ENCODE data around the gene SNUPN. TPM values are rescaled to one million over a fixed set of nuclear protein-coding genes. Genes with fewer than 3 reads are reported as not detected.

The SNUPN gene
- total RNA-seq, 1 donor from 2014 or later, result 23.2 TPM

DNA sequence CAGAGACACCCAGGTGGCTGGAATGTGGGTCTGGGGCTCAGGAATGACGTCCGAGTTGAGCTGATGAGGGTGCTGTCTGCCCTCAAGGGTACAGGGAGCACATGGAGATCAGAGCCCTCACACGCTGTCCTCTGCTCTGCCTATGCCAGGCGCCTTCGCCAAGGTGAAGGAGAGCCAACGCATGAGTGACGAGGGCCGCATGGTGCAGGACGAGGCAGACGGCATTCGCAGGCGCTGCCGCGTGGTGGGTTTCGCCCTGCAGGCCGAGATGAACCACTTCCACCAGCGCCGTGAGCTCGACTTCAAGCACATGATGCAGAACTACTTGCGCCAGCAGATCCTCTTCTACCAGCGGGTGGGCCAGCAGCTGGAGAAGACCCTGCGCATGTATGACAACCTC, 31.3 kb upstream of the SNUPN start:
- Mint-ChIP-seq H3K9me3 (no peaks in the 10 kb centered on the region), H3K27ac (no peak overlapping the region), H3K27me3 (no peaks in the 10 kb centered on the region), H3K4me1 (ENCODE audit: unreplicated experiment) (peaks cover 37% of the 10 kb centered on the region), H3K36me3 (peaks cover 10% of the 10 kb centered on the region), H3K4me3 (no peak overlapping the region)
- TF ChIP-seq CTCF (conservative IDR thresholded peaks at IDR 0.05), result no peak
- no peak for DNase-seq (ENCODE audit: extremely low spot score, unreplicated experiment)

DNA sequence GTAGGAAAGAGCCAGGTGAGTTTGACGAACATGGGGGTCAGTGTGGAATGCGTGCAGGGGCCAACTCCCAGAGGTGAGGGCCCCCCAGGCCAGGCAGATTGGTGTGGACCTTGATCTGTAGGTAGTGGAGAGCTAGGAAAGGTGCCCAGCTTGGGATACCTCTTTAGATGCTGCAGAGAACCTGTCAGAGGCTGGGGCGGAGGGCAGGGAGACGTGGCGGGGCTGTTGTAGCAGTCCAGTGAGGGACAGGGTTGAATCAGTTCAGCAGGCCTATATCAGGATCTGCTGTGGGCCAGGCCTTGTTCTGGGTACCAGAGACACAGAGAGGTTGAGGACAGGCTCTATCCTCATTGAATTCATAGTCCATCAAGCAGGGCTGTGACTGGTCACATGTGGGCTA, 30.8 kb upstream of the SNUPN start:
- H3K27ac Mint-ChIP-seq, result no peak overlapping the region
- peaks cover 41% of the 10 kb centered on the region for H3K4me1 Mint-ChIP-seq (ENCODE audit: unreplicated experiment)
- no peaks in the 10 kb centered on the region for H3K27me3 Mint-ChIP-seq
- DNase-seq (ENCODE audit: extremely low spot score, unreplicated experiment), result no peak
- no peaks in the 10 kb centered on the region for H3K9me3 Mint-ChIP-seq
- H3K4me3 Mint-ChIP-seq, result peak overlapping the region; percentile 2
- no peak for TF ChIP-seq CTCF (conservative IDR thresholded peaks at IDR 0.05)
- H3K36me3 Mint-ChIP-seq, result peaks cover 11% of the 10 kb centered on the region

DNA sequence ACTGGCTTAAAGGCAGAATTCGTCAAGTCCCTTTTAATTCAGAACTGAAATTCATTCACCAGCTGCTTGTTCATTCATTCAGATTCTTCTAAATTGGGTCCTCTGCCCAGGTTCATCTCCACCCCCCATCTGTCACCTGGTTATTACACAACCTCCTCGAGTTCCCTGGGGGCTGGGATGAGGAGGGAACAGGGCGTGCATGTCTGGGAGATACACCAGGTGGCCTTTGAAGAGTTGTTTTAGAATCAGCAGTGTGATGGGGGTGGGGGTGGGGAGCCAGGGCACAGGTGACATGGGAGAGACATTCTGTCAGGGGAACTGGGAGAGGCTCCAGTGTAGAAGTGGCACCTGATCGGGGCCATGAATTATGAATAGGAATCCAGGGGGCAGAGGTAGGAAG, 30.4 kb upstream of the SNUPN start:
- Mint-ChIP-seq H3K4me3 (peak overlapping the region; percentile 2), H3K9me3 (no peaks in the 10 kb centered on the region), H3K4me1 (ENCODE audit: unreplicated experiment) (peaks cover 45% of the 10 kb centered on the region), H3K36me3 (peaks cover 15% of the 10 kb centered on the region), H3K27me3 (no peaks in the 10 kb centered on the region), H3K27ac (no peak overlapping the region)
- no peak for TF ChIP-seq CTCF (conservative IDR thresholded peaks at IDR 0.05)
- no peak for DNase-seq (ENCODE audit: extremely low spot score, unreplicated experiment)

- TF ChIP-seq CTCF (conservative IDR thresholded peaks at IDR 0.05), result no peak
- Mint-ChIP-seq H3K27ac (no peak overlapping the region), H3K4me3 (no peak overlapping the region), H3K36me3 (peaks cover 23% of the 10 kb centered on the region), H3K4me1 (ENCODE audit: unreplicated experiment) (peaks cover 61% of the 10 kb centered on the region), H3K9me3 (no peaks in the 10 kb centered on the region), H3K27me3 (no peaks in the 10 kb centered on the region)
- DNase-seq (ENCODE audit: extremely low spot score, unreplicated experiment), result no peak
Observed at GRCh38 chr15:75654201-75654907, 28.8 kb upstream of the SNUPN start.

- DNase-seq (ENCODE audit: extremely low spot score, unreplicated experiment), result no peak
- H3K36me3 Mint-ChIP-seq, result peaks cover 28% of the 10 kb centered on the region
- TF ChIP-seq CTCF (conservative IDR thresholded peaks at IDR 0.05), result no peak
- H3K4me1 Mint-ChIP-seq (ENCODE audit: unreplicated experiment), result peaks cover 70% of the 10 kb centered on the region
- H3K27ac Mint-ChIP-seq, result no peak overlapping the region
- H3K27me3 Mint-ChIP-seq, result no peaks in the 10 kb centered on the region
- no peaks in the 10 kb centered on the region for H3K9me3 Mint-ChIP-seq
- no peak overlapping the region for H3K4me3 Mint-ChIP-seq
Observed at GRCh38 chr15:75653347-75653913, 27.9 kb upstream of the SNUPN start.

All from type B pancreatic cell (in vitro differentiated cells).